Epithelial cell of esophagus (primary cell): ENCODE data around the gene NRXN3.
A peak's percentile ranks its signal among the peaks of the same experiment; 100 is the strongest.

Source experiments
- DNase-seq: peaks from one replicate; pipeline ENCODE4 v3.0.0; 2010; ENCODE audit warnings: low read depth
- H3K4me3 ChIP-seq: 2 replicates; pipeline ENCODE4 v1.5.1; 2011; ENCODE audit warnings: mild to moderate bottlenecking, low read length, control low read depth
- CTCF ChIP-seq: IDR thresholded peaks from 2 replicates; pipeline ENCODE4 v1.5.1; 2011; ENCODE audit warnings: low read depth, mild to moderate bottlenecking, low read length, control low read depth, inconsistent platforms; ENCODE audit not compliant: insufficient read depth; ENCODE audit errors: missing control alignments

The NRXN3 gene

GRCh38 chr14:78202163-78202562 lies 32.0 kb downstream of the NRXN3 start:
- TF ChIP-seq CTCF: no peak
- no peak overlapping the region for H3K4me3 ChIP-seq
- DNase-seq: no peak

GRCh38 chr14:78202976-78203375 lies 32.8 kb downstream of the NRXN3 start:
- DNase-seq: peak; percentile 93
- no peak for TF ChIP-seq CTCF
- no peak overlapping the region for H3K4me3 ChIP-seq

- TF ChIP-seq CTCF: no peak
- H3K4me3 ChIP-seq: no peak overlapping the region
- no peak for DNase-seq
Observed at GRCh38 chr14:78207414-78207813, 37.2 kb downstream of the NRXN3 start.

GRCh38 chr14:78220273-78220672 lies 50.1 kb downstream of the NRXN3 start:
- TF ChIP-seq CTCF: no peak
- no peak overlapping the region for H3K4me3 ChIP-seq
- no peak for DNase-seq

- no peak for TF ChIP-seq CTCF
- peak; percentile 22 for DNase-seq
- no peak overlapping the region for H3K4me3 ChIP-seq
Observed at GRCh38 chr14:78222746-78223145, 52.6 kb downstream of the NRXN3 start.

GRCh38 chr14:78227248-78228077 lies 57.3 kb downstream of the NRXN3 start:
- DNase-seq: peak; percentile 85
- no peak overlapping the region for H3K4me3 ChIP-seq
- TF ChIP-seq CTCF: peak; percentile 29
